ENCODE measurements around the gene FOXR1. TPM values are rescaled to one million over a fixed set of nuclear protein-coding genes. Genes with fewer than 3 reads are reported as not detected.
"Not testable (repeated sequence)": the region's sequence is repeated elsewhere in the genome, so short reads cannot be mapped to it uniquely, and the experiment has no call there.

FOXR1 gene
- total RNA-seq, 2 donors from 2014 or later = not detected

DNA sequence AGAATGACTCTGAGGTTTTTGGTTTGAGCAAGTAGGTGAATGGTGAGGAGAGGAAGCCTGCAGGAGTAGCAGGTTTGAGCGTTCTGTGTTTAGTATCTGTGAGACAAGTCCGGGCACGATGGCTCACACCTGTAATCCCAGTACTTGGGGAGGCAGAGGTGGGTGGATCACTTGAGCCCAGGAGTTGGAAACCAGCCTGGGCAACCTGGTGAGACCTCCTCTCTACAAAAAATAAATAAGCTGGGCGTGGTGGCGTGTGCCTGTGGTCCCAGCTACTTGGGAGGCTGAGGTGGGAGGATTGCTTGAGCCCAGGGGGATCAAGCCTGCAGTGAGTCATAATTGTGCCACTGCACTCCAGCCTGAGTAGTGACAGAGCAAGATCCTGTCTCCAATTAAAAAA, 16.7 kb downstream of the FOXR1 start:
- Histone ChIP-seq H3K27ac (no peak overlapping the region), H3K4me1 (ENCODE audit: control insufficient read depth in 1 of 2, low read depth in 2 of 2) (no peaks in the 10 kb centered on the region), H3K9me3 (no peaks in the 10 kb centered on the region), H3K36me3 (no peaks in the 10 kb centered on the region), H3K4me3 (no peak overlapping the region), H3K27me3 (replicated peaks; ENCODE audit: insufficient read depth) (no peaks in the 10 kb centered on the region)
- DNase-seq (ENCODE audit: low spot score) = no peak
- ATAC-seq (ENCODE audit: insufficient number of reproducible peaks, low FRiP score, low read depth) = no peak
- TF ChIP-seq, protein P1, sequence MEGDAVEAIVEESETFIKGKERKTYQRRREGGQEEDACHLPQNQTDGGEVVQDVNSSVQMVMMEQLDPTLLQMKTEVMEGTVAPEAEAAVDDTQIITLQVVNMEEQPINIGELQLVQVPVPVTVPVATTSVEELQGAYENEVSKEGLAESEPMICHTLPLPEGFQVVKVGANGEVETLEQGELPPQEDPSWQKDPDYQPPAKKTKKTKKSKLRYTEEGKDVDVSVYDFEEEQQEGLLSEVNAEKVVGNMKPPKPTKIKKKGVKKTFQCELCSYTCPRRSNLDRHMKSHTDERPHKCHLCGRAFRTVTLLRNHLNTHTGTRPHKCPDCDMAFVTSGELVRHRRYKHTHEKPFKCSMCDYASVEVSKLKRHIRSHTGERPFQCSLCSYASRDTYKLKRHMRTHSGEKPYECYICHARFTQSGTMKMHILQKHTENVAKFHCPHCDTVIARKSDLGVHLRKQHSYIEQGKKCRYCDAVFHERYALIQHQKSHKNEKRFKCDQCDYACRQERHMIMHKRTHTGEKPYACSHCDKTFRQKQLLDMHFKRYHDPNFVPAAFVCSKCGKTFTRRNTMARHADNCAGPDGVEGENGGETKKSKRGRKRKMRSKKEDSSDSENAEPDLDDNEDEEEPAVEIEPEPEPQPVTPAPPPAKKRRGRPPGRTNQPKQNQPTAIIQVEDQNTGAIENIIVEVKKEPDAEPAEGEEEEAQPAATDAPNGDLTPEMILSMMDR (IDR thresholded peaks at IDR 0.05) = no peak

DNA sequence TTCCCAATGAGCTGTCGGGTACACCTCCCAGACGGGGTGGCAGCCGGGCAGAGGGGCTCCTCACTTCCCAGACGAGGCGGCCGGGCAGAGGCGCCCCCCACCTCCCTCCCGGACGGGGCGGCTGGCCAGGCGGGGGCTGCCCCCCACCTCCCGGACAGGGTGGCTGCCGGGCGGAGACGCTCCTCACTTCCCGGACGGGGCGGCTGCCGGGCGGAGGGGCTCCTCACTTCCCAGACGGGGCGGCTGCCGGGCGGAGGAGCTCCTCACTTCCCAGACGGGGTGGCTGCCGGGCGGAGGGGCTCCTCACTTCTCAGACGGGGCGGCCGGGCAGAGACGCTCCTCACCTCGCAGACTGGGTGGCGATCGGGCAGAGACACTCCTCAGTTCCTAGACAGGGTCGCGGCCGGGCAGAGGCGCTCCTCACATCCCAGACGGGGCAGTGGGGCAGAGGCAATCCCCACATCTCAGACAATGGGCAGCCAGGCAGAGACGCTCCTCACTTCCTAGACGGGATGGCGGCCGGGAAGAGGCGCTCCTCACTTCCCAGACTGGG, 20.0 kb downstream of the FOXR1 start:
- not testable (repeated sequence) for H3K27me3 ChIP-seq (replicated peaks; ENCODE audit: insufficient read depth); H3K27ac ChIP-seq; H3K9me3 ChIP-seq; H3K4me1 ChIP-seq (ENCODE audit: control insufficient read depth in 1 of 2, low read depth in 2 of 2); DNase-seq (ENCODE audit: low spot score); H3K4me3 ChIP-seq; H3K36me3 ChIP-seq; ATAC-seq (ENCODE audit: insufficient number of reproducible peaks, low FRiP score, low read depth)

DNA sequence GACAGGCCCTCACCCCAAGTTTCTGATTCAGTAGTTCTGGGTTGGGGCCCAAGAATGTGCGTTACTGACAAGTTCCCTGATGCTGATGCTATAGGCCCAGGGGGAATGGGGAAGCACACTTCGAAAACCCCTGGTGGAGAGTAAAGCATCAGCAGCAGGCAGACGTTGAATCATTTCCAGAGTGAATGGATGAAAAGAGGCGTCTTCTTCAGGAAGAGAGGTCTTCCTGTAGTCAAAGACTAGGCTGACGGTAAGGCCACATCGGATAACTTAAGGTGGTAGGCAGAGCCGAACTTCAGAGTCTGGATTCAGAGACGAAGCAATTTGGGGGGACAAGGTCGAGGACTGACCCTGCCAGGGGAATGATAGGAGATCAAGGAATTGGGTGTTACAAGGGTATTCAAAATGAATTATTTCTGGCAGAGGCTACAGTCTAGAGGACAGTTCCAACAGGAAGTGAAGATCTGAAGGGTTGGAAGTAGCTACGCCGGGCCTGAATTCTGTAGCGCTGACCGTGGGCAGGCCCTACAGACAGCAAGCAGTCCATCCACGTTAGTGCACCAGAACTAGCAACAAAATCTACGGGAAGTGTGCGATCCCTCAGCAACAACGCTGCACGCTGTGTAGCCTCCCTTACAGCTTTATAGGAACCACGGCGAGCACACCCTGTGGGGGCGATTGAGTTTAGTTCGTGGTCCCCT, 25.5 kb downstream of the FOXR1 start:
- peaks cover 8 to 26% of the 10 kb centered on the region in 2 donors for H3K4me1 ChIP-seq (ENCODE audit: control insufficient read depth in 1 of 2, low read depth in 2 of 2)
- H3K36me3 ChIP-seq = peaks cover 13% of the 10 kb centered on the region
- H3K27me3 ChIP-seq (replicated peaks; ENCODE audit: insufficient read depth) = no peaks in the 10 kb centered on the region
- ATAC-seq (ENCODE audit: insufficient number of reproducible peaks, low FRiP score, low read depth) (no peak), DNase-seq (ENCODE audit: low spot score) (no peak)
- no peaks in the 10 kb centered on the region for H3K9me3 ChIP-seq
- TF ChIP-seq, protein P1 (IDR thresholded peaks at IDR 0.05) = peak; percentile 19
- H3K27ac ChIP-seq = peak overlapping the region; percentile 48 to 87
- H3K4me3 ChIP-seq = peak overlapping the region; percentile 92

DNA sequence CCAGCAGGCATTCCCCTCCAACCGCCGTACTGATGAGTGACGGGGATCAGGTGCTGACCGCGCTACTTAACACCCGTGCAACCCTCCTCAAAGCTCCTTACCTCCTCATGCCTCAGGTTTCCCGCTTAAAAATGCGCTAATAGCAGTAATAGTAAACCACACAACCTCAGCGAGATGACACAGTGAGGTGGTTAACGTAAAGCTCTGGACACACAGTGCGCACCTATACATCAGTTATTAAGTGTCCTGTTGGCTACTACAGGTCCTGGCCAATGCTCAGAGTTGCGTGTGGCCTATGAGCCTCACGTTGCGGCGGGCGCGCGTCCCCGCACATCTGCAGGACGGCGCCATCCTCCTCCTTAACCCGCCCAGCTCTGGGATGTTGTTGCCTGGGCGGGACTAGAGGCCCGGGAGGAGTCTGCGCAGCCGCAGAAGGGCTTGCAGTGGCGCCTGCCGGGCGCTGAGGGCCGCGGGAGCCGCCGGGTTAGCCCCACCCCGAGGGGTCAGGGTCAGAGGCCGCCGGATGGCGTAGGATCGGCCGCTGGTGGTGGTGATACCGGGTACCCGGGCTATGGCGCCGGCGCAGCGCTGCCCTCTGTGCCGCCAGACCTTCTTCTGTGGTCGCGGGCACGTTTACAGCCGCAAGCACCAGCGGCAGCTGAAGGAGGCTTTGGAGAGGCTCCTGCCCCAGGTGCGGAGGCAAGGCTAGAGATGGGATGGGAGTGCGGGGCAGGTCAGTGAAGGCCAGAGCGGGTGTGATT, 26.2 kb downstream of the FOXR1 start, which contains the start of gene CENATAC:
CENATAC (plus strand) TSS at position 512 of the 761 bp plus-strand sequence; CDS start at position 572, 60 bp downstream.
- peak; percentile 78 for ATAC-seq (ENCODE audit: insufficient number of reproducible peaks, low FRiP score, low read depth)
- H3K4me1 ChIP-seq (ENCODE audit: control insufficient read depth in 1 of 2, low read depth in 2 of 2) = peaks cover 8 to 26% of the 10 kb centered on the region in 2 donors
- peak within 1 kb of the TSS; percentile 86 to 87 for H3K27ac ChIP-seq
- peak; percentile 73 for DNase-seq (ENCODE audit: low spot score)
- no peaks in the 10 kb centered on the region for H3K9me3 ChIP-seq
- no peaks in the 10 kb centered on the region for H3K27me3 ChIP-seq (replicated peaks; ENCODE audit: insufficient read depth)
- peaks cover 15% of the 10 kb centered on the region for H3K36me3 ChIP-seq
- H3K4me3 ChIP-seq = peak within 1 kb of the TSS; percentile 92
- TF ChIP-seq, protein P1 (IDR thresholded peaks at IDR 0.05) = no peak

DNA sequence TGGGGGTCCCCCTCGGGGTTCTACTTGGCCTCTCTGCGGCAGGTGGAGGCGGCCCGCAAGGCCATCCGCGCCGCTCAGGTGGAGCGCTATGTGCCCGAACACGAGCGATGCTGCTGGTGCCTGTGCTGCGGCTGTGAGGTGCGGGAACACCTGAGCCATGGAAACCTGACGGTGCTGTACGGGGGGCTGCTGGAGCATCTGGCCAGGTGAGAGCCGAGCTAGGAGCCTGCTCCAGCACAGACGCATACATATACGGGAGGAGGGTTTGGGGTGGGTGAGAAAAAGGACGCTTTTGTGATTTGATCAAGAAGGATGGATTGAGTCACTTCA, 26.8 kb downstream of the FOXR1 start:
- Histone ChIP-seq H3K27ac (peak overlapping the region; percentile 86 to 87), H3K4me1 (ENCODE audit: control insufficient read depth in 1 of 2, low read depth in 2 of 2) (peaks cover 8 to 26% of the 10 kb centered on the region in 2 donors), H3K4me3 (peak overlapping the region; percentile 92), H3K36me3 (peaks cover 18% of the 10 kb centered on the region), H3K27me3 (replicated peaks; ENCODE audit: insufficient read depth) (no peaks in the 10 kb centered on the region), H3K9me3 (no peaks in the 10 kb centered on the region)
- ATAC-seq (ENCODE audit: insufficient number of reproducible peaks, low FRiP score, low read depth) (no peak), DNase-seq (ENCODE audit: low spot score) (no peak)
- TF ChIP-seq, protein P1 (IDR thresholded peaks at IDR 0.05) = no peak

All from thoracic aorta (tissue), 2 donors.